ENCODE data around the gene NANOS1.

The NANOS1 gene

GRCh38 chr10:119055472-119055871, 26.0 kb downstream of the NANOS1 start:
- no peak for DNase-seq
- no peaks in the 10 kb centered on the region for H3K4me1 ChIP-seq (ENCODE audit: control insufficient read depth, insufficient read depth, low read length, poor library complexity, severe bottlenecking)
- no peaks in the 10 kb centered on the region for H3K9me3 ChIP-seq (ENCODE audit: control insufficient read depth, low read length)
- no peaks in the 10 kb centered on the region for H3K27me3 ChIP-seq (replicated peaks; ENCODE audit: control insufficient read depth, insufficient read depth, low read length, poor library complexity, severe bottlenecking)
- H3K4me3 ChIP-seq (ENCODE audit: insufficient read depth, low read depth, low read length, poor library complexity, severe bottlenecking) = no peak overlapping the region
- peaks cover 94% of the 10 kb centered on the region for H3K36me3 ChIP-seq (ENCODE audit: control insufficient read depth, insufficient read depth, low read length)
- no peak overlapping the region for H3K27ac ChIP-seq (ENCODE audit: insufficient read depth, low read length, poor library complexity, severe bottlenecking)

- Histone ChIP-seq H3K9me3 (ENCODE audit: control insufficient read depth, low read length) (no peaks in the 10 kb centered on the region), H3K36me3 (ENCODE audit: control insufficient read depth, insufficient read depth, low read length) (peaks cover 80% of the 10 kb centered on the region), H3K4me1 (ENCODE audit: control insufficient read depth, insufficient read depth, low read length, poor library complexity, severe bottlenecking) (no peaks in the 10 kb centered on the region), H3K27ac (ENCODE audit: insufficient read depth, low read length, poor library complexity, severe bottlenecking) (no peak overlapping the region), H3K4me3 (ENCODE audit: insufficient read depth, low read depth, low read length, poor library complexity, severe bottlenecking) (no peak overlapping the region), H3K27me3 (replicated peaks; ENCODE audit: control insufficient read depth, insufficient read depth, low read length, poor library complexity, severe bottlenecking) (no peaks in the 10 kb centered on the region)
- no peak for DNase-seq
Observed at GRCh38 chr10:119058010-119058409, 28.5 kb downstream of the NANOS1 start.

- Histone ChIP-seq H3K36me3 (ENCODE audit: control insufficient read depth, insufficient read depth, low read length) (peaks cover 81% of the 10 kb centered on the region), H3K4me3 (ENCODE audit: insufficient read depth, low read depth, low read length, poor library complexity, severe bottlenecking) (no peak overlapping the region), H3K4me1 (ENCODE audit: control insufficient read depth, insufficient read depth, low read length, poor library complexity, severe bottlenecking) (no peaks in the 10 kb centered on the region), H3K9me3 (ENCODE audit: control insufficient read depth, low read length) (no peaks in the 10 kb centered on the region), H3K27me3 (replicated peaks; ENCODE audit: control insufficient read depth, insufficient read depth, low read length, poor library complexity, severe bottlenecking) (no peaks in the 10 kb centered on the region), H3K27ac (ENCODE audit: insufficient read depth, low read length, poor library complexity, severe bottlenecking) (no peak overlapping the region)
- no peak for DNase-seq
Observed at GRCh38 chr10:119059557-119059956, 30.0 kb downstream of the NANOS1 start.

GRCh38 chr10:119060107-119060506, 30.6 kb downstream of the NANOS1 start:
- H3K27me3 ChIP-seq (replicated peaks; ENCODE audit: control insufficient read depth, insufficient read depth, low read length, poor library complexity, severe bottlenecking) = no peaks in the 10 kb centered on the region
- no peak overlapping the region for H3K4me3 ChIP-seq (ENCODE audit: insufficient read depth, low read depth, low read length, poor library complexity, severe bottlenecking)
- DNase-seq = no peak
- H3K4me1 ChIP-seq (ENCODE audit: control insufficient read depth, insufficient read depth, low read length, poor library complexity, severe bottlenecking) = no peaks in the 10 kb centered on the region
- no peaks in the 10 kb centered on the region for H3K9me3 ChIP-seq (ENCODE audit: control insufficient read depth, low read length)
- peaks cover 81% of the 10 kb centered on the region for H3K36me3 ChIP-seq (ENCODE audit: control insufficient read depth, insufficient read depth, low read length)
- no peak overlapping the region for H3K27ac ChIP-seq (ENCODE audit: insufficient read depth, low read length, poor library complexity, severe bottlenecking)

GRCh38 chr10:119061352-119061751, 31.8 kb downstream of the NANOS1 start:
- no peaks in the 10 kb centered on the region for H3K9me3 ChIP-seq (ENCODE audit: control insufficient read depth, low read length)
- H3K4me1 ChIP-seq (ENCODE audit: control insufficient read depth, insufficient read depth, low read length, poor library complexity, severe bottlenecking) = no peaks in the 10 kb centered on the region
- no peak overlapping the region for H3K4me3 ChIP-seq (ENCODE audit: insufficient read depth, low read depth, low read length, poor library complexity, severe bottlenecking)
- no peaks in the 10 kb centered on the region for H3K27me3 ChIP-seq (replicated peaks; ENCODE audit: control insufficient read depth, insufficient read depth, low read length, poor library complexity, severe bottlenecking)
- peak overlapping the region; percentile 3 for H3K27ac ChIP-seq (ENCODE audit: insufficient read depth, low read length, poor library complexity, severe bottlenecking)
- H3K36me3 ChIP-seq (ENCODE audit: control insufficient read depth, insufficient read depth, low read length) = peaks cover 78% of the 10 kb centered on the region
- DNase-seq = no peak

GRCh38 chr10:119061926-119062325, 32.4 kb downstream of the NANOS1 start:
- H3K4me1 ChIP-seq (ENCODE audit: control insufficient read depth, insufficient read depth, low read length, poor library complexity, severe bottlenecking) = no peaks in the 10 kb centered on the region
- no peak for DNase-seq
- no peaks in the 10 kb centered on the region for H3K9me3 ChIP-seq (ENCODE audit: control insufficient read depth, low read length)
- no peaks in the 10 kb centered on the region for H3K27me3 ChIP-seq (replicated peaks; ENCODE audit: control insufficient read depth, insufficient read depth, low read length, poor library complexity, severe bottlenecking)
- H3K27ac ChIP-seq (ENCODE audit: insufficient read depth, low read length, poor library complexity, severe bottlenecking) = no peak overlapping the region
- H3K36me3 ChIP-seq (ENCODE audit: control insufficient read depth, insufficient read depth, low read length) = peaks cover 78% of the 10 kb centered on the region
- H3K4me3 ChIP-seq (ENCODE audit: insufficient read depth, low read depth, low read length, poor library complexity, severe bottlenecking) = no peak overlapping the region

- H3K27me3 ChIP-seq (replicated peaks; ENCODE audit: control insufficient read depth, insufficient read depth, low read length, poor library complexity, severe bottlenecking) = no peaks in the 10 kb centered on the region
- H3K4me3 ChIP-seq (ENCODE audit: insufficient read depth, low read depth, low read length, poor library complexity, severe bottlenecking) = no peak overlapping the region
- H3K4me1 ChIP-seq (ENCODE audit: control insufficient read depth, insufficient read depth, low read length, poor library complexity, severe bottlenecking) = peaks cover 14% of the 10 kb centered on the region
- H3K36me3 ChIP-seq (ENCODE audit: control insufficient read depth, insufficient read depth, low read length) = peaks cover 60% of the 10 kb centered on the region
- H3K9me3 ChIP-seq (ENCODE audit: control insufficient read depth, low read length) = no peaks in the 10 kb centered on the region
- H3K27ac ChIP-seq (ENCODE audit: insufficient read depth, low read length, poor library complexity, severe bottlenecking) = no peak overlapping the region
- no peak for DNase-seq
Observed at GRCh38 chr10:119070395-119071165, 41.1 kb downstream of the NANOS1 start.

- DNase-seq = no peak
- Histone ChIP-seq H3K27ac (ENCODE audit: insufficient read depth, low read length, poor library complexity, severe bottlenecking) (no peak overlapping the region), H3K4me3 (ENCODE audit: insufficient read depth, low read depth, low read length, poor library complexity, severe bottlenecking) (no peak overlapping the region), H3K9me3 (ENCODE audit: control insufficient read depth, low read length) (no peaks in the 10 kb centered on the region), H3K36me3 (ENCODE audit: control insufficient read depth, insufficient read depth, low read length) (peaks cover 39% of the 10 kb centered on the region), H3K27me3 (replicated peaks; ENCODE audit: control insufficient read depth, insufficient read depth, low read length, poor library complexity, severe bottlenecking) (no peaks in the 10 kb centered on the region), H3K4me1 (ENCODE audit: control insufficient read depth, insufficient read depth, low read length, poor library complexity, severe bottlenecking) (peaks cover 26% of the 10 kb centered on the region)
Observed at GRCh38 chr10:119073584-119073983, 44.1 kb downstream of the NANOS1 start.

GRCh38 chr10:119078422-119079179, 49.1 kb downstream of the NANOS1 start:
- Histone ChIP-seq H3K4me1 (ENCODE audit: control insufficient read depth, insufficient read depth, low read length, poor library complexity, severe bottlenecking) (peaks cover 24% of the 10 kb centered on the region), H3K27ac (ENCODE audit: insufficient read depth, low read length, poor library complexity, severe bottlenecking) (peak overlapping the region; percentile 98), H3K9me3 (ENCODE audit: control insufficient read depth, low read length) (no peaks in the 10 kb centered on the region), H3K36me3 (ENCODE audit: control insufficient read depth, insufficient read depth, low read length) (no peaks in the 10 kb centered on the region), H3K4me3 (ENCODE audit: insufficient read depth, low read depth, low read length, poor library complexity, severe bottlenecking) (peak overlapping the region; percentile 97), H3K27me3 (replicated peaks; ENCODE audit: control insufficient read depth, insufficient read depth, low read length, poor library complexity, severe bottlenecking) (no peaks in the 10 kb centered on the region)
- no peak for DNase-seq
